NCI-H2196 (cell line): ENCODE results near the gene GPR42.
"Not testable (repeated sequence)": the region's sequence is repeated elsewhere in the genome, so short reads cannot be mapped to it uniquely, and the experiment has no call there.

Source experiments
- DNase-seq: peaks from one replicate; lab custom pipeline; 2025; ENCODE audit not compliant: unreplicated experiment; lab: John Stamatoyannopoulos, UW

The GPR42 gene

GRCh38 chr19:35392742-35393715 lies 22.2 kb downstream of the GPR42 start:
- no peak for DNase-seq

DNA sequence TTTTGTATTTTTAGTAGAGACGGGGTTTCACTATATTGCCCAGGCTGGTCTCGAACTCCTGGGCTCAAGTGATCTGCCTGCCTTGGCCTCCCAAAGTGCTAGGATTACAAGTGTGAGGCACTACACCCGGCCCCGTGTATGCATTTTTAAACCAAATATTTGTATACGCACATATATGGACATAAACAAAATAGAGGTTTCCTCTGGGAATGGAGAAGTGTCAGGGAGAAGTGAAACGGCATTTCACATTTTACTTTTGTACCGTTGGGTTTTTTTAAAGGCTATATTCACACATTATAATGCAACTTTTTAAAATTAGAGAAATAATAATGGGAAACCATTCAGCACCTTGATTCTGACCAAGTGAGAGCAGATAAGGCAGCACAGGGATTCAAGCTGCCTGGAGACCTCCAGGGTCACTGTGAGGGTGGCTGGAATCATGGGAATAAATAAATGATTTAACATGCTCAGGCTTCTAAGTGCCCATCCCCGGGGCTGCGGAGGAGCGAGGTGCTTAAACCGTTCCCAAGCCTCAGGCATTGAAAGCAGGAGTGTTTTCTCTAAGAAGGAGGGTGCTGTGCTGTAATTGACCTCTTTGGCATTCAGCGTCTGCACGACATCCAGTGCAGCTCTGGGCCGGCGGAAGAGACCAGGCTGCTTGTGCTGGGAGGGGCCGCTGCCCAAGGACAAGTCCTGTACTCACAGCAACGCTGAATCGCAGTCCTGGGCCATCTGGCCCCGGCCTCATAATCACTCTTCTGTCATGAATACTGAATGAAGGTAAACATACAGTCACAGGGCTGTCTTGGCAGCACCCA lies 24.7 kb downstream of the GPR42 start:
- no peak for DNase-seq

GRCh38 chr19:35396240-35396885 lies 25.5 kb downstream of the GPR42 start:
- no peak for DNase-seq

GRCh38 chr19:35397064-35397463 lies 26.2 kb downstream of the GPR42 start:
- DNase-seq = no peak

DNA sequence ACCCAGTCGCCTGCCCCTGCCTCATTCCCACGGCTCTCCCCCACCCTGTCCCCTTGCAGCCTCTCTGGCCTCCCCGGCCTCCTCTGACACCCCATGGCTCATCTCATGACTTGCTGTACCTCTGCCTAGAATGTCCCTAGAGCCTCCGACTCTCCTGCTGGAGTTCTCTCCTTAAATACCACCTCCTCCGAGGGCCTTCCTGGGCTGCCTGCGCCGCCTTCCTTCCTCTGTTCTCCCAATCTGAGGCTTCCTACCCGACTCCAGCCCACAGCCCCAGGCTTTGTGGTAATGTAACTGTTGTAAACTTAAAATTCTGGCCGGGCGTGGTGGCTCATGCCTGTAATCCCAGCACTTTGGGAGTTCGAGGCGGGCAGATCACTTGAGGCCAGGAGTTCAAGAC lies 27.7 kb downstream of the GPR42 start:
- no peak for DNase-seq

DNA sequence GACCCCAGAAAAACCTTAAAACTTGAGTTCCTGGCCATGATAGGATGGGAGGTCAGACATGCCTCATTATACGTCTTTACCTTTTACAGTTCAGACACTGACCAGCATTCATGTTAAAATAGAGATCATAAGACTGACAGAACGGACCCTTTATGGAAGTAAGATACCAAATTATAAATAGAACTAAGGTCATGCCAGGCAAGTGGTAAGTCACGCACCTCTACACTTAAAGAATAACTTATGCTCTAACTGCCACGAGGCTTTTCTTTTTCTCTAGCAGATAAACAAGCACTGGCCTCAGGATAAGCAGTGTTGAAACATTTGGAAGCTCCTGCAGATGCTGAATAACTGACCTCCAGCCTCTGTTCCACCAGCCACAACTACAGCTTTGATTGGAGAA lies 28.4 kb downstream of the GPR42 start:
- DNase-seq = no peak

DNA sequence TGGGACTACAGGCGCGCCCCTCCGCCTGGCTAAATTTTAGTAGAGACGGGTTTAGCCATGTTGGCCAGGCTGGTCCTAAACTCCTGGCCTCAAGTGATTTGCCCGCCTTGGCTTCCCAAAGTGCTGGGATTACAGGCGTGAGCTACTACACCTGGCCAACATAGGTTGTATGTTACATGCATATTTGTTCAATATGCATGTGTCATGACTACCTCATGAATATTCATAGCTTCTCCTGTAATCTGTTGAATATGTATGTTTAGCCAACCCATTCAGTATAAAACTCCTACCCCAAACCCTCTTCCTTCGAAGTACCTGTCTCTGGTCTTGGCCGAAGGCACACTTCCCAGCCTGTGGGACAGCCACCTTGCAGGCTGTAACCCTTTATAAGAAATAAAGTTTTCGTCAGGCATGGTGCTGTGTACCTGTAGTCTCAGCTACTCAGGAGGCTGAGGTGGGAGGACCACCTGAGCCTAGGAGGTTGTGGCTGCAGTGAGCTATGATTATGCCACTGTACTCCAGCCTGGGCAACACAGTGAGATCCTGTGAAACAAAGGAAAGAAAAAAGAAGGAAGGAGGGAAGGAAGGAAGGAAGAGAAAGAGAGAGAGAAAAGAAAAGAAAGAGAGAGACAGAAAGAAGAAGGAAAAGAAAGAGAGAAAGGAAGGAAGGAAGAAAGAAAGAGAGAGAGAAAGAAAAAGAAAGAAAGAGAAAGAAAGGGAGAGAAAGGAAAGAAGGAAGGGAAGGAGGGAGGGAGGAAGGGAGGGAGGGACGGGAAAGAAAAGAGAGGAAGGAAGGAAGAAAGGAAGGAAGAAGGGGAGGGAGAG lies 29.3 kb downstream of the GPR42 start:
- DNase-seq = no peak

DNA sequence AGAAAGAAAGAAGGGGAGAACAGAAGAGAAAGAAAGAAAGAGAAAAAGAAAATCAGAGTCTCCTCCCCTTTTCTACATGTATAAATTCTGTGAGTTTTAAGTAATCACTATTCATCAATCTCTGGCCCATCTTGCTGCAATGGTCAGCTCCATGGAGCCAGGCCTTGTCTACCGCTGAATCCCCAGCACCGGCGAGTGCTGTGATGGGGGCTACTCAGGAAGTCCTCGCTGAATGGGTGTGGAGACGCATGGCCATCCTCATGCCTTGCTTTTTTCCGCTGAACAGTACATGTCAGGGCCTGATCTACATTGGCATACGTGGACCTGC lies 29.9 kb downstream of the GPR42 start:
- DNase-seq = no peak

DNA sequence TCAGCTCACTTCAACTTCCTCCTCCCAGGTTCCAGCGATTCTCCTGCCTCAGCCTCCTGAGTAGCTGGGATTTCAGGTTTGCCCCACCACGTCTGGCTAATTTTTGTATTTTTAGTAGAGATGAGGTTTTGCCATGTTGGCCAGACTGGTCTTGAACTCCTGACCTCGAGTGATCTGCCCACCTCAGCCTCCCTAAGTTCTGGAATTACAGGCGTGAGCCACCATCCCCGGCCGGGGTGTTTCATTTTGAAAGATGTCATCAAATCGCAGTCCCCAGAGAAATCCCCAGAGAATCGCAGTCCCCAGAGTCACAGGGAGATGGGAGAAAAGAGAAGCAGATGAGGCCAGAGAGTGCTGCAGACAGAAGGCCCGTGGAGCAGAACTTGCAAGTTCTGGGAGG lies 30.5 kb downstream of the GPR42 start:
- DNase-seq = not testable (repeated sequence)

DNA sequence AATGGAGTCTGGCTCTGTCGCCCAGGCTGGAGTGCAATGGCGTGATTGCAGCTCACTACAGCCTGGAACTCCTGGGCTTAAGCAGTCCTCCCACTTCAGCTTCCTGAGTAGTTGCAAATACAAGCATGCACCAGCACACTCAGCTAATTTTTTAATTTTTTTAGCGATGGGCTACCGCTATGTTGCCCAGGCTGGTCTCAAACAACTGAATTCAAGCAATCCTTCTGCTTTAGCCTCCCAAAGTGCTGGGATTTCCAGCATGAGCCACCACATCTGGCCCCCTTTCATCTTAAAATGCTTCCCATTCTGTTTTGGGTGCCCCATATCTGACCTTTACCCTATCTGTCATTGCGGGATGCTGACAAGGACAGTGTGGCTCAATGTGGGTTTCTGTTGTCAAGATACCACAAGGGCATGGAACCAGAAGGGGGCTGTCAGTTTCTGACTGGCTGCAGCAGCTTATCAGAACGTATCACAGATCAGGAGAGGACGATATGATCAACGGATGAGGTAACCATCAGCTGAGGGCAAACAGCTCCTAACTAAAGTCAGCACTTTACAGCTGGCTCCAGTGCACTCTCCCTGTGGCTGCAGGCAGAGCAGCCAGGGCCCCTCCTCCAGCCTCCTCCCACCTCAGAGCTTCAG lies 32.4 kb downstream of the GPR42 start:
- DNase-seq = no peak

DNA sequence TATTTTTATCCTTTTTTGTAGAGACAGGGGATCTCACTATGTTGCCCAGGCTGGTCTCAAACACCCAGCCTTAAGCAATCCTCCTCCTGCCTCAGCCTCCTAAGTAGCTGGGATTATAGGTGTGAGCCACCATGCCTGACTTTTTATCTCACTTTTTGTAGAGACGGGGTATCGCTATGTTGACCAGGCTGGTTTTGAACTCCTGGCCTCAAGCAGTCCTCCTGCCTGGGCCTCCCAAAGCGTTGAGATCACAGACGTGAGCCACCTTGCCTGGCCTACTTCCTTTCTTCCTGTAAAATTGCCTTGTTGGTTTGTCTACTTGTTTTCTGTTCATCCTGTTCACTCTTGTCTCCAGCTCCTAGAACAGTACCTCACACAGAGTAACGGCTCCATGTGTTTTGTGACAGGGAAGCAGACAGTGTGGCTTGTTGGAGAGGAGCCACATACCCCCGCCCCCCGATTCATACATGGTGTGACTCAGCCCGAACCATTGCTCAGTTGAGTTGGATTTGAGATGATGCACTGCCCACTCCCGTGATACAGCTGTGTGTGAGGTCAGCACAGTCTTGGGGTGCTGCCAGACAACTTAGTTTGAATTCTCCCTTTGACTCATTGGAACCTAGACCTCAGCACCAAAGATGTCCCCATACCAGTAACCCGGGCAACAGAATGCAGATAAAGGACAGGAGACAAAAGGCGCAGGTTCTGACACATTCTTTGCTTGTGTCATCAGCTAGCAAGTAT lies 34.2 kb downstream of the GPR42 start:
- DNase-seq = no peak

- DNase-seq = no peak
These were observed 36.8 kb downstream of the GPR42 start for GRCh38 chr19:35407619-35408018.

DNA sequence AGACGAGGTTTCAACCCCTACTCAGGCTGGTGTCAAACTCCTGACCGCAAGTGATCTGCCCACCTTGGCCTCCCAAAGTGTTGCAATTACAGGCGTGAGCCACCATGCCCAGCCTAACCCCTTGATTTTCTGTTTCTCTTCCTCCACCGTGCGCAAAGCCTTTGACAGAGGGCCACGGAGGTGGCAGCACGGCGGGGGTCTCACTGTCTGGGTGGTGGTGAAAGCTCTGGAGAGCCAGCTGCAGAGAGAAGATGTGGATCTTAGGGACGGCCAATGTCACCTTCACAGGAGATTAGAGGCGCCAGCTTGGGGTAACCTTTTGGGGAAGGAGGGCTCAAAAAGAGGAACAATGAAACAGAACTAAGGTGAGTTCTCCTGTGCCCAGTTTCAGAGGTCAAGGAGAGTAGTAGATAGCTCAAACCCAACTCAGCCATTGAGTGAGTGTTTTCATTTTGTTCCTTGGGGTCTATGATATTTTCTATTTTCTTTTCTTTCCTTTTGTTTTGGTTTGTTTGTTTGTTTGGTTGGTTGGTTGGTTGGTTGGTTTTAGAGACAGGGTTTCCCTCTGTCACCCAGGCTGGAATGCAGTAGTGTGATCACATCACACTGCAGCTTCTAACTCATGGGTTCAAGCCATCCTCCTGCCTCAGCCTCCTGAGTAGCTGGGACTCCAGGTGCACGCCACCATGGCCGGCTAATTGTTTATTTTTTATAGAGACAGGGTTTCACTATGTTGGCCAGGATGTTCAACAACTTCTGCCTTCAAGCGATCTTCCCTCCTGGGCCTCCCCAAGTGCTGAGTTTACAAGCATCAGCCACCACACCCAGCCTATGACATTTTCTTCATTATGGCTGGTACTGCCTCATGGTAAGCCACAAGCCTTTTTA lies 37.7 kb downstream of the GPR42 start:
- no peak for DNase-seq

- no peak for DNase-seq
These were observed 38.3 kb downstream of the GPR42 start for GRCh38 chr19:35409191-35409590.

- no peak for DNase-seq
These were observed 39.6 kb downstream of the GPR42 start for GRCh38 chr19:35410487-35410886.

- DNase-seq = no peak
These were observed 43.6 kb downstream of the GPR42 start for GRCh38 chr19:35414442-35414841.

DNA sequence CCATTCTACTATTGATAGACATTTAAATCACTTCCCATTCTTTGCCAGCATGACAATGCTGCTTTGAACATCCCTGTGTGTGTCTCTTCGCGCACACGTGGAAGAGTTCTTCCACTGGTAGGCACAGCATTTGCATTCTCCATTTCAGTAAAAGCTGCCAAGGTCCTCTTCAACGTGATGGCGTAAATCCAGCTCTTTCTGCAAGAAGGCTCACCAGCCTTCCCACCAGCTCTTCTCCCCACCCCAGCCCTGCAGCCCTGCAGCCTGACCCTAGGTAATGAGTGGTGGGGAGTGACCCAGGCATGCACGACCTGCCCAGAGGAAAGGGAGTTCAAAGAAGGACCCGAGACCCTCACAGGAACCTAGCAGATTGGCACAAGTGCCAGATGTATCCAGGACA lies 45.5 kb downstream of the GPR42 start:
- no peak for DNase-seq

- DNase-seq = no peak
These were observed 46.4 kb downstream of the GPR42 start for GRCh38 chr19:35417278-35417677.
